Measurements from ENCODE around the gene LARP1. TPM values are rescaled to one million over a fixed set of nuclear protein-coding genes. Genes with fewer than 3 reads are reported as not detected.
"Not testable (repeated sequence)": the region's sequence is repeated elsewhere in the genome, so short reads cannot be mapped to it uniquely, and the experiment has no call there.

The LARP1 gene
- total RNA-seq, result 94.0 TPM

GRCh38 chr5:154755361-154756008 lies at the start of gene LARP1:
Gene LARP1, plus strand, starts transcription at chr5:154755377. Its CDS starts 381 bp downstream, at chr5:154755758.
- peak in 1 of 3 donors; percentile 39 for DNase-seq (ENCODE audit: low read depth in 2 of 3, low spot score in 2 of 3)

- no peak for DNase-seq (ENCODE audit: low read depth in 2 of 3, low spot score in 2 of 3)
Measured at GRCh38 chr5:154706416-154706815, 48.8 kb upstream of the LARP1 start.

GRCh38 chr5:154707641-154708040 lies 47.5 kb upstream of the LARP1 start:
- DNase-seq (ENCODE audit: low read depth in 2 of 3, low spot score in 2 of 3), result no peak

- no peak for DNase-seq (ENCODE audit: low read depth in 2 of 3, low spot score in 2 of 3)
Measured at GRCh38 chr5:154708207-154708606, 47.0 kb upstream of the LARP1 start.

GRCh38 chr5:154708846-154709245 lies 46.3 kb upstream of the LARP1 start:
- no peak for DNase-seq (ENCODE audit: low read depth in 2 of 3, low spot score in 2 of 3)

- peak in 1 of 3 donors; percentile 21 for DNase-seq (ENCODE audit: low read depth in 2 of 3, low spot score in 2 of 3)
Measured at GRCh38 chr5:154709368-154710305, 45.5 kb upstream of the LARP1 start.

- DNase-seq (ENCODE audit: low read depth in 2 of 3, low spot score in 2 of 3), result no peak
Measured at GRCh38 chr5:154712518-154713437, 42.4 kb upstream of the LARP1 start.

GRCh38 chr5:154713615-154714125 lies 41.5 kb upstream of the LARP1 start:
- no peak for DNase-seq (ENCODE audit: low read depth in 2 of 3, low spot score in 2 of 3)

GRCh38 chr5:154714266-154714986 lies 40.8 kb upstream of the LARP1 start:
- peak in 2 of 3 donors; percentile 59 to 81 for DNase-seq (ENCODE audit: low read depth in 2 of 3, low spot score in 2 of 3)

- no peak for DNase-seq (ENCODE audit: low read depth in 2 of 3, low spot score in 2 of 3)
Measured at GRCh38 chr5:154721481-154722058, 33.6 kb upstream of the LARP1 start.

GRCh38 chr5:154722097-154722496 lies 33.1 kb upstream of the LARP1 start:
- DNase-seq (ENCODE audit: low read depth in 2 of 3, low spot score in 2 of 3), result no peak

GRCh38 chr5:154722936-154723335 lies 32.2 kb upstream of the LARP1 start:
- no peak for DNase-seq (ENCODE audit: low read depth in 2 of 3, low spot score in 2 of 3)

GRCh38 chr5:154723740-154724505 lies 31.3 kb upstream of the LARP1 start:
- DNase-seq (ENCODE audit: low read depth in 2 of 3, low spot score in 2 of 3), result no peak

GRCh38 chr5:154727361-154727760 lies 27.8 kb upstream of the LARP1 start:
- DNase-seq (ENCODE audit: low read depth in 2 of 3, low spot score in 2 of 3), result no peak

- no peak for DNase-seq (ENCODE audit: low read depth in 2 of 3, low spot score in 2 of 3)
Measured at GRCh38 chr5:154728939-154729588, 26.1 kb upstream of the LARP1 start.

- DNase-seq (ENCODE audit: low read depth in 2 of 3, low spot score in 2 of 3), result no peak
Measured at GRCh38 chr5:154729613-154730012, 25.6 kb upstream of the LARP1 start.

- DNase-seq (ENCODE audit: low read depth in 2 of 3, low spot score in 2 of 3), result not testable (repeated sequence)
Measured at GRCh38 chr5:154730761-154731160, 24.4 kb upstream of the LARP1 start.

- no peak for DNase-seq (ENCODE audit: low read depth in 2 of 3, low spot score in 2 of 3)
Measured at GRCh38 chr5:154732212-154732611, 23.0 kb upstream of the LARP1 start.
